HG03460 (cell line): ENCODE data around the gene ZNG1A.
"Not testable (repeated sequence)": the region's sequence is repeated elsewhere in the genome, so short reads cannot be mapped to it uniquely, and the experiment has no call there.

Experiments used
- ATAC-seq: cut with Tn5 transposase; IDR thresholded peaks from one replicate; pipeline ENCODE4 v1.9.1; 2021; ENCODE audit not compliant: unreplicated experiment

ZNG1A gene

GRCh38 chr9:98775-99174 is 80.1 kb downstream of the ZNG1A start:
- ATAC-seq: not testable (repeated sequence)

DNA sequence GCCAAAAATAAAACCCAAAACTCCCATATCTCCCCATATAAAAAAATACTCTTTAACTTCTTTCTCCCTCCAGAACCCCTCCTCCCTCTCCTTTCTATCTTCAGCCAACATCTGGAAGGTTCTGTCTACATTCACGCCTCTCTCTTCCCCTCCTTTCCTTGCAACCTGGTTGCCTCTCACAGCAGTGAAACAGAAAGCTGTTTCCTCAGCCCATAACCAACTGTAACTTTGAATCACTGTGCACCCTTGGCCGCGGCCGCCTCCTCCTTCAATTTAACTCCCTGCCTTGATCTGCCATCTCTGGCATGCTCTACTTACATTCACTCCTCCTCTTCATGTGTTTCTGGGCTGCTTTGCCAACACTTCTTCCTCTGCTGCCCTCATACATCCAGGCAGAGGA is 83.9 kb downstream of the ZNG1A start:
- not testable (repeated sequence) for ATAC-seq

DNA sequence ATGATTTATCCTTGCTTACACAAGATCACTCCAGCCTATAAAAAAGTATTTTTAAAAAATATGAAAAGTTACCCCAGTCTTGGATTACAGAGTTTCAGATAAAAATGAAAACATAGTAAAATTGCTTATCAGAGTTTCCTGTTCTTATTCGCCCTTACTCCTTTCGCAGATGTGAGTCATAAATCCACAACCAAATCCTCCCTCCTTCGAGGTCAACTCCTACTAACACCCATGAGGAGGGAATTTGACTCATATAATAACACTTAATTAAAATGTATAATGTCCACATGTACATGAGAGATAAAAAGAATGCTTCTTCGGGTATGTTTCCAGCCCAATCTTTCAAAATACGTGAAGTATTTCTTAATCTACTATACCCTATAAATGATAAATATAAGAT is 84.5 kb downstream of the ZNG1A start:
- ATAC-seq: not testable (repeated sequence)

DNA sequence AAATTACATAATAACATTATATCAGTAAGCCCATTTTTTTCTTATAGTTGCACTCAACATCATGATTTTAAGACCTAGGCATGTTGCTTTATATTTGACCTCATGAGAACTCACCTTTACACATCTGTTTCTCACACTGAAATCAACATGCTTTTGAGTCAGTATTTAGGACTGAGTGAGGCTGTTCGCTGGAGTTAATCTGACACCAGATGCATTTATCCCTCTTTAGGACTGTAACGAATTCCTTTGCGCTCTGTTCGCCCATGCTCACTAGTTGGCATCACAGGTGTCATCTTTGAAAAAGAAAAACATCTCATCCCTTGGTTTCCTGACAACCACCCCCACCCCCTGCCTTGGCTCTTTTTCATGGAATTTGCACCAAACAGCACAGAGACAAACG is 84.9 kb downstream of the ZNG1A start:
- not testable (repeated sequence) for ATAC-seq

DNA sequence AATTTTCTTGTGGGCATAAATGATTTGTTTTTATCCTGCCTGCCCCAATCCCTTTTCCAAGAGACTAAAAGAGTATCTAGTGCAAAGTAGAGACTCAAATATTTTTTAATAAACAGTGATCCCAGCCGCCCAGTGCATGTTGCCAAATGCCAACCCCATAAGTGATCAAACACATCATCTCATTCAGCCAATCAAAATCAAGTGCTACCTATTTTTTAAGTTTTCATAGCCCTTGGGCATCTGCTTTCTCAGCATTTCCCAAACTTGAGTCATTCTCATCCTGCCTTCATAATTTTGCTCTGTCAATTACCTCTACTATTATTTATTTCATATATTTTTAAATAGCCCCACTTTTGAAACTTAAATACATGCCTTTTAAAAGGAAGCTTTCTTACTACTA is 88.0 kb downstream of the ZNG1A start:
- not testable (repeated sequence) for ATAC-seq

GRCh38 chr9:88396-89037 is 90.3 kb downstream of the ZNG1A start:
- not testable (repeated sequence) for ATAC-seq

GRCh38 chr9:87860-88259 is 91.0 kb downstream of the ZNG1A start:
- not testable (repeated sequence) for ATAC-seq

- ATAC-seq: not testable (repeated sequence)
Observed at GRCh38 chr9:87105-87504, 91.8 kb downstream of the ZNG1A start.

GRCh38 chr9:86697-87096 is 92.2 kb downstream of the ZNG1A start:
- ATAC-seq: not testable (repeated sequence)

GRCh38 chr9:82932-83689 is 95.7 kb downstream of the ZNG1A start:
- not testable (repeated sequence) for ATAC-seq

- not testable (repeated sequence) for ATAC-seq
Observed at GRCh38 chr9:78333-78732, 100.5 kb downstream of the ZNG1A start.

GRCh38 chr9:76389-76788 is 102.5 kb downstream of the ZNG1A start:
- ATAC-seq: not testable (repeated sequence)

DNA sequence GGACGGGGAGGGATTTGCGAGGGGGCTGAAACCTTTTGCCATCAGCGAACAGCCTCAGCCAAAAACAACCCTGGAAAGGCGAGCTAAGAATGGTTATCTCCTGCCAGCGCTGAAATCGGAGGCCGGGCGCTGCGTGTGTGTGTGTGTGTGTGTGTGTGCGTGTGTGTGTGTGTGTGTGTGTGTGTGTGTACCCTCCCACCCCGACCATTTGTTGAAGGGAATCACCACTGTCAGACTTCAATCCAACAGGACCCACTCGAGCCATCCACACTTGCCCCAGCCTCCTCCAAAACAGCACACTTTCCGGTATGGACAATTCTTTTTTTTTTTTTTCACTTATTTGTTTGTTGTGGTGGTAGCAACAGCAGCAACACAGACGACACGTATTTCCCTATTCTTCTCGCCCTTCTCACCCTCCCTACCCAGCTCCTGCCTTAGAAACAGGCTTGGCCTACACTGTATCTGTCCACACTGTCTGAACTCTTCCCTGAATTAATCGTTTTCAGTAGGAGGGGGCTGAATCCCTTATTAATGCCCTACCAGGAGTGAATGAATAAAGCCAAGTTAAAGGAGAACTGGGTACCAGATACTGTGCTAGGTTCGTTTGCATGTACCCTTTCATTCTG is 104.8 kb downstream of the ZNG1A start:
- ATAC-seq: not testable (repeated sequence)

- not testable (repeated sequence) for ATAC-seq
Observed at GRCh38 chr9:73076-73899, 105.6 kb downstream of the ZNG1A start.
